Naive thymus-derived CD4-positive, alpha-beta T cell (primary cell): ENCODE measurements around the gene MED13L. TPM values are rescaled to one million over a fixed set of nuclear protein-coding genes. Genes with fewer than 3 reads are reported as not detected.
A peak's percentile ranks its signal among the peaks of the same experiment; 100 is the strongest.

Experiments used
- ATAC-seq: fragments of 150-1000 bp; cut with Tn5 transposase; 2 replicates; pipeline ENCODE4 v1.10.0; 2021; ENCODE audit warnings: mild to moderate bottlenecking, moderate library complexity
- CTCF ChIA-PET: fragments of 350-600 bp; sonication (Branson Sonifier 250); formaldehyde crosslinking; loops from one replicate; lab custom pipeline; 2021; ENCODE audit warnings: antibody characterized with exemption; lab: Charles Lee
- POLR2A ChIA-PET: fragments of 350-600 bp; sonication (Branson Sonifier 250); formaldehyde crosslinking; loops from one replicate; lab custom pipeline; 2021; ENCODE audit warnings: antibody characterized with exemption, inconsistent platforms; lab: Charles Lee
- DNase-seq, 9 donors: peaks; one replicate each; pipeline versions ENCODE4 v3.0.0 to v3.0.0-alpha.2; 2020 to 2022; ENCODE audit warnings: mixed read lengths in 1 of 9
- H3K27ac ChIP-seq: one replicate; pipeline ENCODE4 v1.7.0; 2013; ENCODE audit warnings: mild to moderate bottlenecking, low read depth, low read length, moderate library complexity
- H3K27me3 ChIP-seq, 2 donors: one replicate each; pipeline ENCODE4 v1.7.0; 2013; ENCODE audit warnings: low read length in 2 of 2, mild to moderate bottlenecking in 2 of 2, moderate library complexity in 2 of 2; ENCODE audit not compliant: control insufficient read depth in 2 of 2, insufficient read depth in 2 of 2
- H3K36me3 ChIP-seq, 3 experiments: 1 replicate in 2 of 3; 2 replicates in 1 of 3; pipeline ENCODE4 v1.7.0; 2013; ENCODE audit warnings: low read length in 3 of 3, mild to moderate bottlenecking in 3 of 3, moderate library complexity in 1 of 3; ENCODE audit not compliant: insufficient read depth in 3 of 3, control insufficient read depth in 2 of 3
- H3K4me1 ChIP-seq, 2 donors: one replicate each; pipeline ENCODE4 v1.7.0; 2013; ENCODE audit warnings: low read length in 2 of 2, mild to moderate bottlenecking in 2 of 2, moderate library complexity in 1 of 2; ENCODE audit not compliant: control insufficient read depth in 2 of 2, insufficient read depth in 2 of 2
- H3K4me3 ChIP-seq: 2 replicates; pipeline ENCODE4 v1.7.0; 2013; ENCODE audit warnings: mild to moderate bottlenecking, low read length
- H3K9me3 ChIP-seq, 3 experiments: 1 replicate in 2 of 3; 2 replicates in 1 of 3; pipeline ENCODE4 v1.7.0; 2013; ENCODE audit warnings: low read length in 3 of 3; ENCODE audit not compliant: control insufficient read depth in 2 of 3
- H3K27ac Mint-ChIP-seq, 9 donors: one replicate each; pipeline ENCODE4 v1.8.0; 2020 to 2022; ENCODE audit warnings: mixed read lengths in 9 of 9, mild to moderate bottlenecking in 8 of 9, moderate library complexity in 5 of 9, inconsistent platforms in 2 of 9
- H3K27me3 Mint-ChIP-seq, 5 donors: one replicate each; pipeline ENCODE4 v1.8.0; 2021 to 2022; ENCODE audit warnings: mixed read lengths in 5 of 5, mild to moderate bottlenecking in 1 of 5
- H3K36me3 Mint-ChIP-seq, 5 donors: one replicate each; pipeline ENCODE4 v1.8.0; 2020 to 2022; ENCODE audit warnings: mixed read lengths in 5 of 5, mild to moderate bottlenecking in 3 of 5, inconsistent platforms in 1 of 5
- H3K4me1 Mint-ChIP-seq, 7 donors: one replicate each; pipeline ENCODE4 v1.8.0; 2020 to 2022; ENCODE audit warnings: mixed read lengths in 7 of 7, mild to moderate bottlenecking in 3 of 7, inconsistent platforms in 1 of 7
- H3K4me3 Mint-ChIP-seq, 10 donors: one replicate each; pipeline ENCODE4 v1.8.0; 2020 to 2022; ENCODE audit warnings: mild to moderate bottlenecking in 10 of 10, mixed read lengths in 10 of 10, moderate library complexity in 6 of 10, inconsistent platforms in 2 of 10
- H3K9me3 Mint-ChIP-seq, 11 donors: one replicate each; pipeline ENCODE4 v1.8.0; 2020 to 2022; ENCODE audit warnings: mixed read lengths in 11 of 11, mild to moderate bottlenecking in 4 of 11, inconsistent platforms in 1 of 11, moderate library complexity in 1 of 11
- intact Hi-C, 2 donors: fragments of 100-400 bp; cut with micrococcal nuclease; formaldehyde crosslinking; loops; one replicate each; pipeline ENCODE4 v1.15.1; 2023
- polyA plus RNA-seq, 2 donors: library from polyadenylated mRNA; unstranded; fragments of 300-500 nt; fragmentation: Illumina TruSeq; gene quantifications; one replicate each; pipeline ENCODE4 v1.2.3, GENCODE V29; 2021
- total RNA-seq, 6 experiments: library from RNA in 5 of 6; stranded (reverse) in 5 of 6; gene quantifications; 1 replicate in 5 of 6; 2 replicates in 1 of 6; pipeline ENCODE4 v1.2.3 and lab custom pipeline; 2021 to 2026

Gene MED13L
- total and polyA plus RNA-seq, 7 experiments from 2014 or later: 8.3 to 283 (median 155) TPM

GRCh38 chr12:116174904-116175303 lies 102.6 kb downstream of the MED13L start:
- ChIA-PET CTCF (no interaction called here), POLR2A (no interaction called here)
- DNase-seq (no peak), ATAC-seq (no peak)
- Mint-ChIP-seq H3K4me1 (peaks cover 49 to 94% (median 83%) of the 10 kb centered on the region in 7 donors), H3K27me3 (no peaks in the 10 kb centered on the region), H3K4me3 (peak overlapping the region in 2 of 10 donors; percentile 10 to 24), H3K36me3 (peaks cover 0 to 9% (median 0%) of the 10 kb centered on the region in 5 donors), H3K27ac (peak overlapping the region in 3 of 9 donors; percentile 32 to 58 (median 51)), H3K9me3 (peaks cover 0 to 2% (median 0%) of the 10 kb centered on the region in 11 donors)
- Histone ChIP-seq H3K4me1 (peaks cover 7% of the 10 kb centered on the region in 2 donors), H3K9me3 (no peaks in the 10 kb centered on the region), H3K36me3 (no peaks in the 10 kb centered on the region), H3K27ac (no peak overlapping the region), H3K27me3 (no peaks in the 10 kb centered on the region), H3K4me3 (no peak overlapping the region)
- intact Hi-C loops: loop anchor here in 1 of 2 donors (5.0 kb wide), 1 partner anchor 108 kb away; no protein-coding TSS in a partner anchor

- intact Hi-C loops: loop anchor here in 1 of 2 donors (5.0 kb wide), 1 partner anchor 107 kb away; no protein-coding TSS in a partner anchor
- Histone ChIP-seq H3K27ac (no peak overlapping the region), H3K4me3 (no peak overlapping the region), H3K27me3 (no peaks in the 10 kb centered on the region), H3K36me3 (no peaks in the 10 kb centered on the region), H3K4me1 (peaks cover 7% of the 10 kb centered on the region in 2 donors), H3K9me3 (no peaks in the 10 kb centered on the region)
- Mint-ChIP-seq H3K27me3 (no peaks in the 10 kb centered on the region), H3K9me3 (peaks cover 0 to 2% (median 0%) of the 10 kb centered on the region in 11 donors), H3K36me3 (peaks cover 0 to 9% (median under 1%) of the 10 kb centered on the region in 5 donors), H3K4me1 (peaks cover 50 to 94% (median 82%) of the 10 kb centered on the region in 7 donors), H3K4me3 (peak overlapping the region in 4 of 10 donors; percentile 5 to 78 (median 40)), H3K27ac (peak overlapping the region in 2 of 9 donors; percentile 14 to 58)
- ATAC-seq: no peak
- POLR2A ChIA-PET: no interaction called here
- CTCF ChIA-PET: no interaction called here
- DNase-seq: no peak
These were observed 103.5 kb downstream of the MED13L start for GRCh38 chr12:116174006-116174405.

- Histone ChIP-seq H3K36me3 (no peaks in the 10 kb centered on the region), H3K4me1 (peaks cover 7% of the 10 kb centered on the region in 2 donors), H3K27ac (no peak overlapping the region), H3K9me3 (no peaks in the 10 kb centered on the region), H3K4me3 (peak overlapping the region; percentile 8), H3K27me3 (no peaks in the 10 kb centered on the region)
- Mint-ChIP-seq H3K27ac (peak overlapping the region; percentile 1 to 90 (median 35)), H3K27me3 (no peaks in the 10 kb centered on the region), H3K9me3 (peaks cover 0 to 2% (median 0%) of the 10 kb centered on the region in 11 donors), H3K4me3 (peak overlapping the region; percentile 3 to 79 (median 70)), H3K4me1 (peaks cover 52 to 94% (median 85%) of the 10 kb centered on the region in 7 donors), H3K36me3 (peaks cover 0 to 7% (median 3%) of the 10 kb centered on the region in 5 donors)
- intact Hi-C loops: loop anchor here in 1 of 2 donors (1.0 to 5.0 kb wide), 3 partner anchors 14 to 105 kb away; no protein-coding TSS in a partner anchor
- ChIA-PET CTCF (no interaction called here), POLR2A (no interaction called here)
- DNase-seq: peak in 1 of 9 donors; percentile 38
- peak; percentile 88 for ATAC-seq
These were observed 105.2 kb downstream of the MED13L start for GRCh38 chr12:116172224-116172849.

- peak overlapping the region in 6 of 9 donors; percentile 5 to 90 (median 40) for H3K27ac Mint-ChIP-seq
- Histone ChIP-seq H3K4me1 (peaks cover 7% of the 10 kb centered on the region in 2 donors), H3K27ac (no peak overlapping the region), H3K4me3 (no peak overlapping the region), H3K9me3 (no peaks in the 10 kb centered on the region), H3K27me3 (no peaks in the 10 kb centered on the region), H3K36me3 (no peaks in the 10 kb centered on the region)
- ATAC-seq (no peak), DNase-seq (no peak)
- H3K36me3 Mint-ChIP-seq: peaks cover 0 to 4% (median 3%) of the 10 kb centered on the region in 5 donors
- CTCF ChIA-PET: no interaction called here
- H3K4me3 Mint-ChIP-seq: peak overlapping the region in 8 of 10 donors; percentile 52 to 79 (median 72)
- no peaks in the 10 kb centered on the region for H3K27me3 Mint-ChIP-seq
- peaks cover 55 to 94% (median 86%) of the 10 kb centered on the region in 7 donors for H3K4me1 Mint-ChIP-seq
- POLR2A ChIA-PET: interaction anchor here (0.6 kb wide), 1 partner anchor 9 kb away, joined by 3 read pairs; no protein-coding TSS in a partner anchor
- intact Hi-C loops: loop anchor here in 1 of 2 donors (5.0 kb wide), 1 partner anchor 104 kb away; no protein-coding TSS in a partner anchor
- H3K9me3 Mint-ChIP-seq: peaks cover 0 to 2% (median 0%) of the 10 kb centered on the region in 11 donors
These were observed 105.9 kb downstream of the MED13L start for GRCh38 chr12:116171549-116171948.

GRCh38 chr12:116169071-116169470 lies 108.4 kb downstream of the MED13L start:
- Mint-ChIP-seq H3K27ac (no peak overlapping the region), H3K4me1 (peaks cover 50 to 94% (median 86%) of the 10 kb centered on the region in 7 donors), H3K36me3 (peaks cover 0 to 4% (median 0%) of the 10 kb centered on the region in 5 donors), H3K27me3 (no peaks in the 10 kb centered on the region), H3K9me3 (no peaks in the 10 kb centered on the region), H3K4me3 (no peak overlapping the region)
- ChIA-PET POLR2A (interaction anchor here (1.7 kb wide), 1 partner anchor 17 kb away, joined by 5 read pairs; no protein-coding TSS in a partner anchor), CTCF (no interaction called here)
- DNase-seq: no peak
- no peak overlapping the region for H3K27ac ChIP-seq
- H3K36me3 ChIP-seq: no peaks in the 10 kb centered on the region
- intact Hi-C loops: no loop called here
- no peak for ATAC-seq
- H3K9me3 ChIP-seq: no peaks in the 10 kb centered on the region
- no peak overlapping the region for H3K4me3 ChIP-seq
- H3K4me1 ChIP-seq: peaks cover 15 to 16% of the 10 kb centered on the region in 2 donors
- no peaks in the 10 kb centered on the region for H3K27me3 ChIP-seq

GRCh38 chr12:116166306-116166705 lies 111.2 kb downstream of the MED13L start:
- no peaks in the 10 kb centered on the region for H3K9me3 ChIP-seq
- H3K27me3 ChIP-seq: no peaks in the 10 kb centered on the region
- peaks cover 9 to 14% of the 10 kb centered on the region in 2 donors for H3K4me1 ChIP-seq
- H3K4me3 ChIP-seq: no peak overlapping the region
- H3K27me3 Mint-ChIP-seq: no peaks in the 10 kb centered on the region
- H3K36me3 ChIP-seq: no peaks in the 10 kb centered on the region
- H3K4me3 Mint-ChIP-seq: peak overlapping the region in 2 of 10 donors; percentile 8 to 9
- DNase-seq: no peak
- H3K4me1 Mint-ChIP-seq: peaks cover 38 to 89% (median 77%) of the 10 kb centered on the region in 7 donors
- H3K9me3 Mint-ChIP-seq: no peaks in the 10 kb centered on the region
- peaks cover 0 to 4% (median 0%) of the 10 kb centered on the region in 5 donors for H3K36me3 Mint-ChIP-seq
- ChIA-PET POLR2A (no interaction called here), CTCF (no interaction called here)
- ATAC-seq: no peak
- no peak overlapping the region for H3K27ac ChIP-seq
- peak overlapping the region in 1 of 9 donors; percentile 7 for H3K27ac Mint-ChIP-seq
- intact Hi-C loops: no loop called here
